HG03066 (cell line): ENCODE data around the gene GOSR1.
"Not testable (repeated sequence)": the region's sequence is repeated elsewhere in the genome, so short reads cannot be mapped to it uniquely, and the experiment has no call there.

Experiments used
- ATAC-seq: cut with Tn5 transposase; IDR thresholded peaks from one replicate; pipeline ENCODE4 v1.9.1; 2021; ENCODE audit warnings: low read depth; ENCODE audit not compliant: unreplicated experiment

The GOSR1 gene

DNA sequence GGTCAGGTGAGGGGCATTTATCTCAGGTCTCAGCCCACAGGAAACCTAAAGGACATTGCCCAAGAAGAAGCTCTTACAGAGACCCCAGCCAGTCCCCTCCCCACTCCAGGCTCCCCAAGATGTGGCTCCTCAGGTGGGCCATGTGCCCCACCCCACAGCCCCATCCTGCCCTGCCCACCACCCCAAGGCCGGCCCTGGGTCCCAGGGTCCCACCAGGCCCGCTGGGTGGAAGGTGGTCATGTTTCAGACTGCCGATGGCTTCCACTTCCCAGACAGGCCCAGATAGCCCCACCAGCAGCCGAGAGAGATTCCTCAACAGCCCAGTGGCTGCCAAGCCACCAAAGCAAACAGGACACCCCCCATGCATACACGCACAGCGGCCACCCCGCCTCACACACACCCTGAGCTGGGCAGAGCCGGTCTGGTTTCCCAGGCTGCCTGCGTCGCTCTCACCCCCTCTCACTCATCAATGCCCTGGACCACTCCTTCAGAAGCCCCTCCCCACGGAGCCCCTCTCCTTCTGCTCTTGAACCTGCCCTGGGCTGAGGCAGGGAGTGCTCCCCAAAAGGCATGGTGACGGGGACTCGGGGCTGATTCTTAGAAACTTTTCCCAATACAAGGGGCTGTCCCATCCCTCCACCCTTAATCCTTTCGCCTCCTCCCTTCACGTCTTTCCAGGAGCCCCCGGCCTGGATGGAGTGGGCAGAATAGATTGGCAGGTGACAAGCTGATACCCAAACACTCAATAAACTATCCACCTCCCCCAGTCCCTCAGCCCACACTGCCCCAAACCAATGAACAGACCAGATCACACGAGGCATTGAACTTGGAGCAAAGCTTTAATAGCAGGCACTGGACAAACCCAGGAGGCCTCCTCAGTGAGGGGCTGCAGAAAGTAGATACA, 95.7 kb downstream of the GOSR1 start:
- ATAC-seq: not testable (repeated sequence)

DNA sequence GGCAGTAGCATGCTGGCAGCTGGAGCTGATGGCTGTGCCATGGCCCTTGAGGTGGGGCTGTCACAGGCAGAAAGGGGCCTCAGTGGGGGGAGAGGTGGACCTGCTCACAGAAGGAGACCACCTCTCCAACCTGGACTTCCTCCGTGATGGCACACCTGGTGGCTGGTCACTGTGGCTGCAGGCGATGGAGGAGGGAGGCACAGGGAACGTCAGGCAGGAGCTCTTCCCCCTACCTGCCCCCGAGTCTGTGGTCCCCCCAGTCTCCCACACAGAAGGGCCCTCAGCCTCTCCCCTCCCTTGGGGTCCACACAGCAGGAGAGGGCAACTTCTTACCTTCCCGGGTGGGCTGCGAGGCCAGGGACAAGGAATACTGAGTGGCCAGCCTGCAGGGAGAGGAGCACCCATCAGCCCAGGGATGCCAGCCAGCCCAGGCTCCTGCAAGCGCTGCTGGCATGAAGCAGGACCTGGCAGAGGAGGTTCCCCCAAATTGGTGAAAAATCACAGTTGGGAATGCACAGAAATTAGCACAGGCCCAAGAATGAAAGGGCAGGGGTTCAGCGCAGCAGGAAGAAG, 96.5 kb downstream of the GOSR1 start:
- ATAC-seq: no peak

DNA sequence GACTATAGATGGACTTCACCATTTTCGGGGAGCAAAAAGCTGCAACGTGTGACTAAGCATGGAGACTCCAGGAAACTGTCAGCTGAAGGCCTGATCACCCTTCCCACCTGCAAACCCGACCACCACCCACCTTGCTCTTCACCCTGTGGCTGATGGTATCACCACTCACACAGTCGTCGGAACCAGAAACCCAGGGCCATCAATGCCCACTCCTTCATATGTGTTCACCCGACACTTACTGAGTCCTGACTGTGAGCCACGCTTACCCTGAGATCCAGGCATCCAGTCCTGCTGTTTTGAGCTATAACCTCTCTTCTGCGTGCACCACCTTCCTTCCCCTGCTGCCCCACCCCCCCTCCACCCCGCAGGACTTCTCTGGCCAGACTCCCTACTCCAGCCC, 97.1 kb downstream of the GOSR1 start:
- ATAC-seq: not testable (repeated sequence)

DNA sequence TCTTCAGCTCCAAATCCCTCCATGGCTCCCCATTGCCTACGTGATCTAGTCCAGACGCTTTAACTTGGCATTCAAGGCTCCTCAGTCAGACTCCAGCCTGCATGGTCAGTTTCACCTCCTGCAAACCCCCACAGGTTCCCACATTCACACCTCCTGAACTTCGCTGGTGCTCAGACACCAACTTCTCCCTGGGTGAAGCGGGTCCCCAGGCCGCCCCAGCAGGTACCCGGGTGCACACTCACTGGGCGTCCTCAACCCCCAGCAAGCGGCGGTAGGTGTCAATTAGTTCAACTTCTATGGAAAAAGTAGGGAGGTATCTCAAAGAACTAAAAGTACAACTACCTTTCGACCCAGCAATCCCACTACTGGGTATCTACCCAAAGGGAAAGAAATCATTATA, 97.6 kb downstream of the GOSR1 start:
- ATAC-seq: not testable (repeated sequence)

DNA sequence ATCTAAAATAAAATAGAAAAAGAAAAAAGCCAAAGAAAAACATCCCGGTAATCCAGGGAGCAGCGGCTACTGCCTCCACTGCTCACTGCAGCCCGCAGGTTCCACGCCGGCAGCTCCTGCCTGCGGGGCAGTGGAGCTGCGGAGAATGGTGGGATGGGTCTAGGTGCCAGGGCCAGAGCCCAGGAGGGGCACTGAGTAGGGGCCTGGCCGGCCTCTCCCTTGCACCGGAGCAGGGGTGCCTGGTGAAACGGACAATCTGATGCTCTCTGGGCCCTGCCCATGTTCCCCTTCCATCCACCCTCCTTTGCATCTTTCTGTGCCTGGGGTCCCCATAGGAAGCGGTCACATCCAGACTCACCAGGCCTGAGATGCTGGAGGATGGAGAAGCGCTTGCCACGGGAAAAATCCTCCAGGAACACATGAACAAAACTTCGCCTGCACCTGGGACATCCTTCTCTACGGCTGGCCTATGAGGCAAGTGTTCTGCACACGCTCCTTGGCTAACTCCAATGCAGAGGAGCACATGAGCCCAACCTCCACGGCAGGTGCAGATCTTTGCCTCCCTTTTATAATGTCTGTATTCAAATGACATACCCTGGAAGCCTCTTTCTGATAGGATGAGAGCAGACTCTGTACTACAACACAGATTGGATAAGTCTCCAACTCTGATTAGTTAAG, 98.6 kb downstream of the GOSR1 start:
- ATAC-seq: not testable (repeated sequence)

DNA sequence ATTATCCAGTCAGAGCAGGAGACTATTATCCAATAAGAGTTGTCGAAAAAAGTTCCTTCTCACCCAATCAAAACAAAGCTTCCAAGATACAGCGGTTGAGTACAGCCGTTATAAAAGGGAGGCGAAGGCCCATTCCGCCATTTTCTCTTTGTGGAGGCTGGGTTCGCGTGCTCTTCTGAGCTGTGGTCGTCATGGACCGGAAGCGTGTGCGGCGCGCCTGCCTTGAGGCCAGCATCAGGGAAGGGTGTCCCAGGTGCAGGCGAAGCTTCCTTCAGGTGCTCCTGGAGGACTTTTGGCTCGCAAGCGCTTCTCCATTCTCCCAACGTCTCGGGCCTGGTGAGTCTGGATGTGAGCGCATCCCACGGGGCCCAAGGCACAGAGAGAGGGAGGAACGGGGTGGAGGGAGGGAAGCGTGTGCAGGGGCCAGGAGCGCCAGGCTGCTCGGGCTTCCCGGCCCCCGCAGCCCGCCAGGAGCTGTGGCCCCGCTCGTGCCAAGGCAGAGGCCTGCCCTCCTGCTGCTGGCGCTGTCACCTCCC, 99.2 kb downstream of the GOSR1 start:
- ATAC-seq: no peak
